Measurements from ENCODE around the gene PARN.

DNA sequence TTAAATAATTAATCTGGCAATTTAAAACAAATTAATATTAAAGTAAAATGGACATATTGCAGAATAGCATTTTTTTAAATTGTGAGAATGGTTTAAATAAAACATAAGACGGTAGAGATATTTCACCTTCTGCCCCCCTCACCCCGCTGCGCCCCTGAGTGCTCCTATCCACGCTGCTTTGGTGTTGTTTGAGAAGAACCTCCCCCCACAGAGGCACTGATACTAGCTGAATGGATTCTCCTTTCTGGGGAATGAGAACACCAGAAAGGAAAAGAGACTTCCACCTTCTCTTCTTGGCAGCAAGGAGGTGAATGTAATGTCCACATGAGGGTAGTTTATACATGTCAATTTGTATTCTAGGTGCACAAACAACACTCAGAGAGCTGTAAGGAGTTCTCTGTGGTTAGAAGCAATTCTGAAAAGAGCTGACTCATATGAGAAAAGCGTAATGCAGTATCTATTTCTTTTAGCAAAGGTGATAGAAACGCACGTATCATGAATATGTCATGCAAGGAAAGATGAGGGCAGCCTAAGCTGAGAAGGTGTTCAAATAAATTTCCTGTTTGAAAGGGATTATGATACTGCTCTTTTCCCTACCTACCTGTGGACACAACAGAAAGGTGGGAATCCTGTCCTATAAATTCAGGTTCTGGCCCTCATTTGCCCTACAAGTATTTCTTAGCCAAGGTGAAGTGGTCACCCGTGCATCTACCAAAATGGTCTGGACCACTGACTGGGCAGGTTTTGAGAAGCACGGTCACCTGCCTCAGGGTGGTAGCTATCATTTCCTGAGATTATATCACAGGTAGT, 126.9 kb downstream of the PARN start:
- no peak for TF ChIP-seq POLR2AphosphoS5 (IDR thresholded peaks at IDR 0.05)
- TF ChIP-seq, protein P1, sequence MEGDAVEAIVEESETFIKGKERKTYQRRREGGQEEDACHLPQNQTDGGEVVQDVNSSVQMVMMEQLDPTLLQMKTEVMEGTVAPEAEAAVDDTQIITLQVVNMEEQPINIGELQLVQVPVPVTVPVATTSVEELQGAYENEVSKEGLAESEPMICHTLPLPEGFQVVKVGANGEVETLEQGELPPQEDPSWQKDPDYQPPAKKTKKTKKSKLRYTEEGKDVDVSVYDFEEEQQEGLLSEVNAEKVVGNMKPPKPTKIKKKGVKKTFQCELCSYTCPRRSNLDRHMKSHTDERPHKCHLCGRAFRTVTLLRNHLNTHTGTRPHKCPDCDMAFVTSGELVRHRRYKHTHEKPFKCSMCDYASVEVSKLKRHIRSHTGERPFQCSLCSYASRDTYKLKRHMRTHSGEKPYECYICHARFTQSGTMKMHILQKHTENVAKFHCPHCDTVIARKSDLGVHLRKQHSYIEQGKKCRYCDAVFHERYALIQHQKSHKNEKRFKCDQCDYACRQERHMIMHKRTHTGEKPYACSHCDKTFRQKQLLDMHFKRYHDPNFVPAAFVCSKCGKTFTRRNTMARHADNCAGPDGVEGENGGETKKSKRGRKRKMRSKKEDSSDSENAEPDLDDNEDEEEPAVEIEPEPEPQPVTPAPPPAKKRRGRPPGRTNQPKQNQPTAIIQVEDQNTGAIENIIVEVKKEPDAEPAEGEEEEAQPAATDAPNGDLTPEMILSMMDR (IDR thresholded peaks at IDR 0.05) = no peak
- TF ChIP-seq POLR2A (IDR thresholded peaks at IDR 0.05) = no peak

Measured in prostate gland (tissue), 2 donors.